ENCODE measurements around the gene SFTPB.

Gene SFTPB

GRCh38 chr2:85699325-85699724 is 31.3 kb upstream of the SFTPB start:
- DNase-seq, result no peak

- no peak for DNase-seq
These were observed 30.9 kb upstream of the SFTPB start for GRCh38 chr2:85698880-85699254.

- no peak for DNase-seq
These were observed 30.3 kb upstream of the SFTPB start for GRCh38 chr2:85698184-85698879.

GRCh38 chr2:85697716-85698115 is 29.7 kb upstream of the SFTPB start:
- no peak for DNase-seq

GRCh38 chr2:85697096-85697495 is 29.1 kb upstream of the SFTPB start:
- DNase-seq, result no peak

- no peak for DNase-seq
These were observed 28.0 kb upstream of the SFTPB start for GRCh38 chr2:85695691-85696668.

GRCh38 chr2:85695121-85695520 is 27.1 kb upstream of the SFTPB start:
- no peak for DNase-seq

- DNase-seq, result no peak
These were observed 26.3 kb upstream of the SFTPB start, which contains the start of gene GNLY for GRCh38 chr2:85694052-85695025. TSS of gene GNLY (plus strand) at chr2:85694358. CDS start at chr2:85694419, 61 bp downstream.

- no peak for DNase-seq
These were observed 24.1 kb upstream of the SFTPB start for GRCh38 chr2:85692039-85692645.

- DNase-seq, result no peak
These were observed 22.9 kb upstream of the SFTPB start for GRCh38 chr2:85690932-85691331.

- DNase-seq, result peak; percentile 88
These were observed 16.8 kb upstream of the SFTPB start for GRCh38 chr2:85684806-85685205.

GRCh38 chr2:85684380-85684779 is 16.4 kb upstream of the SFTPB start:
- DNase-seq, result no peak

GRCh38 chr2:85682378-85682777 is 14.4 kb upstream of the SFTPB start:
- no peak for DNase-seq

GRCh38 chr2:85681776-85682175 is 13.8 kb upstream of the SFTPB start:
- DNase-seq, result no peak

GRCh38 chr2:85681372-85681763 is 13.4 kb upstream of the SFTPB start:
- no peak for DNase-seq

GRCh38 chr2:85680707-85681371 is 12.8 kb upstream of the SFTPB start:
- DNase-seq, result no peak

- peak; percentile 75 for DNase-seq
These were observed 11.0 kb upstream of the SFTPB start for GRCh38 chr2:85678794-85679672.

GRCh38 chr2:85678377-85678776 is 10.4 kb upstream of the SFTPB start:
- no peak for DNase-seq

- DNase-seq, result no peak
These were observed 8.0 kb upstream of the SFTPB start for GRCh38 chr2:85675866-85676548.

- no peak for DNase-seq
These were observed 7.4 kb upstream of the SFTPB start for GRCh38 chr2:85675427-85675826.

All from NCI-H146 (cell line).